RWPE1 (cell line): ENCODE results near the gene SLC25A26.

ENCODE experiments used
- CTCF ChIA-PET: fragments of 350-600 bp; sonication (Branson Sonifier 250); formaldehyde crosslinking; extraction: SDS; loops from one replicate; lab custom pipeline; 2021; lab: Yijun Ruan, JAX
- POLR2A ChIA-PET: fragments of 400-600 bp; formaldehyde crosslinking; extraction: SDS; loops from one replicate; lab custom pipeline; 2020; ENCODE audit warnings: antibody characterized with exemption; ENCODE audit not compliant: low non-redundant PET; lab: Yijun Ruan, JAX
- DNase-seq: peaks from one replicate; pipeline ENCODE4 v3.0.0; 2012; ENCODE audit warnings: low spot score
- H3K27ac ChIP-seq: fragments of 450-650 bp; 2 replicates; pipeline ENCODE4 v1.5.1; 2017
- CTCF ChIP-seq: fragments of 450-650 bp; conservative IDR thresholded peaks from 2 replicates; pipeline ENCODE4 v1.5.1; 2017; ENCODE audit warnings: low read depth, mild to moderate bottlenecking

The SLC25A26 gene

GRCh38 chr3:66338927-66339326 lies 118.1 kb downstream of the SLC25A26 start:
- no peak for TF ChIP-seq CTCF
- ChIA-PET CTCF (no interaction called here), POLR2A (no interaction called here)
- no peak overlapping the region for H3K27ac ChIP-seq
- no peak for DNase-seq

- H3K27ac ChIP-seq, result no peak overlapping the region
- POLR2A ChIA-PET, result no interaction called here
- no peak for TF ChIP-seq CTCF
- DNase-seq, result no peak
- CTCF ChIA-PET, result interaction anchor here (1.1 kb wide), 1 partner anchor 13 kb away, joined by 4 read pairs; no protein-coding TSS in a partner anchor
Measured at GRCh38 chr3:66342717-66343356, 122.0 kb downstream of the SLC25A26 start.

GRCh38 chr3:66344391-66344811 lies 123.6 kb downstream of the SLC25A26 start:
- ChIA-PET CTCF (interaction anchor here (0.6 kb wide), 1 partner anchor 1868 kb away, joined by 3 read pairs; no protein-coding TSS in a partner anchor), POLR2A (no interaction called here)
- no peak overlapping the region for H3K27ac ChIP-seq
- no peak for DNase-seq
- no peak for TF ChIP-seq CTCF

- CTCF ChIA-PET, result interaction anchor here (0.6 kb wide), 1 partner anchor 1868 kb away, joined by 3 read pairs; no protein-coding TSS in a partner anchor
- no peak for TF ChIP-seq CTCF
- DNase-seq, result no peak
- H3K27ac ChIP-seq, result no peak overlapping the region
- POLR2A ChIA-PET, result no interaction called here
Measured at GRCh38 chr3:66344848-66345578, 124.2 kb downstream of the SLC25A26 start.

- no peak for TF ChIP-seq CTCF
- ChIA-PET CTCF (no interaction called here), POLR2A (no interaction called here)
- H3K27ac ChIP-seq, result no peak overlapping the region
- DNase-seq, result no peak
Measured at GRCh38 chr3:66348704-66349103, 127.9 kb downstream of the SLC25A26 start.

GRCh38 chr3:66350601-66351000 lies 129.8 kb downstream of the SLC25A26 start:
- CTCF ChIA-PET, result no interaction called here
- no peak for TF ChIP-seq CTCF
- POLR2A ChIA-PET, result no interaction called here
- no peak for DNase-seq
- H3K27ac ChIP-seq, result no peak overlapping the region
